Cerebellar nuclear complex (tissue), 1 donor: ENCODE data around the gene OR52A1.
A peak's percentile ranks its signal among the peaks of the same experiment; 100 is the strongest.
"Not testable (repeated sequence)": the region's sequence is repeated elsewhere in the genome, so short reads cannot be mapped to it uniquely, and the experiment has no call there.

ENCODE experiments used
- DNase-seq, 2 experiments: peaks; one replicate each; lab custom pipeline; 2025; lab: John Stamatoyannopoulos, UW

OR52A1 gene

DNA sequence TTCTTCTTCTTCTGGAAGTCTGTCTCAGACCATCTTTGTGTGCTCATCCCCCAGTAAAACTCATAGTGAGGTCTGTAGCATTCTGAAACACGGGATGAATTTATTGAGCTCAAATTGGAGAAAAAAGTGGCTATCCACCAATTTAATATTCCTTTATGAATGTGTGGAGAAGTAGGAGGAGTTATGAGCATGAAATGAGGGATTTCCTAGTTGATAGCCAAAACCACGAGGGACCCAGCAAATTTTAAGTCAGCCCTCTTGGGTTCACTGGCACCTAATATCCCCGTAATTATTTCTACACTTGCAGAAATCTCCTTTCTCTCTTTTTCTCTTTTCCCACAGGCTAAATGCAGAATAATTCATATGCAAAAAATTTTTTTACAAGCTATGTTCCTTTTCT is at the start of gene OR52A1:
TSS of gene OR52A1 (minus strand) at position 101 of the 400 bp plus-strand sequence. CDS start 2,388 bp downstream, outside the sequence.
- DNase-seq: no peak

DNA sequence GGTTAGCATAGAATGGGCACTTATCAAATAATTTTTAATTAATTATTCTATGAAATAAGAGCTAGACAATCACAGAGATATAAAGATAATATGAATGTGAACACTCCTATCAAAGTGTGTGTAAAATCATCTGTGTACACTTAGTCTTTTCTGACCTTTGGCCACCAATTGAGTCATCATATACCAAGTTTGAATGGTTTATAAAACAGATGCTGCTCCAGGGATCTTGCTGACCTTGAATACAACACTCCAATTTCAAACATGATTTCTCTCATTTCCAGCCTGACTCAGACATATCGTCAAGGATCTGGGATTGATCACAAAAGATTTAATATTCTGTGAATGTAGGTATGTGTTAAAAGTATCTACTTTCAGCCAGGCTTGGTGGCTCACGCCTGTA is 48.8 kb upstream of the OR52A1 start:
- no peak for DNase-seq

DNA sequence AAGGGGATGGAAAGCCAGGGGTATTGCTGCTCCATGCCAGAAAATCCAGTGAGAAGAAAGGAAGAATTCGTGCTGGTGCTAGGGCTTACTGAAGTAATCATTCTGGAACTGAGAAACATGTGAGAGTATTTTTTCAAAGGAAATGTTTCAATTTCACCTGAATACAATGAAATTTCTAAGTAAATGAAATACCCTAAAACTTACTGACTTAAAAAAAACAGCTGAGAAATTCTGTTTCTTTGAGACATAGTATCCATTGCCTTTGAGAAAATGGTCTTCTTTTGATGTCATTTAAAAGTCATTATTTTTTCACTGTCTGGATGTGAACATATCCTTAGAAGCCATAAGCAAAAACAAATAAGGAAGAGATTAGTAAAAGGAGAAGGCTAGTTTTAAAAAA is 46.0 kb upstream of the OR52A1 start, which contains the start of gene OR51V1:
TSS of gene OR51V1 (minus strand) at position 101 of the 400 bp plus-strand sequence. CDS start at position 101, 0 bp downstream.
- no peak for DNase-seq

DNA sequence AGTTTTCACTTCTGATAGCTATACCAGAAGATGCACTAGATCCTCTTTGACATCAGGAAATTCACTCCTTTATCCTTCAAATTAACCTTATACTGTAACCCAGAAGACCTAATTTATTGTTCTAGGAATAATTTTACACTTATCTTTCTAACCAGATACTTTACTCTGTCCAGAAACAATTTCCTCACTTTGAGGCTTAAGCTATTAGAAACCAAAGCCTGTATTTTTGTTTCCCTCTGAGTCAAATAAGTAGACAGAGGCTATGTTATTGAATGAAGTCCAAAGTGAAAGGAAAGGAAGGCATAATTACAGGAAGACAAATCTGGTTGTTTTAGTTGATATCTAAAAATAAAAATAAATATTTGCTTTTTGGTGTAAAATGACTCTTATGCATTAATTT is 43.7 kb upstream of the OR52A1 start:
- no peak for DNase-seq

DNA sequence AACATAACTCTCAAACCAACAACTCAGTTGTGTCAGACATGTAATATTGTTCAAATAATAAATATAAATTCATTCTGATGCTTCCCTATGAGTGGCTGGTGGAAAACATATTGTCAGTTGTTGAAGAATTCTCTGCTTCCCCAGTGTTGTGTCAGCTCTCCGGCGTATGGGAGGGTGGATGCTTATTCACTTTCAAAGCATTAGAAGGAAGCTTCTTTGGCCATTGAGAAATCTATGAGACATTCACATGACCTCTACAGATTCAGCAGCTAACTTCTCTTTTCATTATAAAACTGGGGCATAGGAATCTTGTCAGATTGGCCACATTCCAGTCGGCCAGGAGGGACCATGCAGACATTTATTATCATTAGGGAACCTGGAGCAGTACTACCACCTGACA is 43.0 kb upstream of the OR52A1 start:
- DNase-seq: no peak

DNA sequence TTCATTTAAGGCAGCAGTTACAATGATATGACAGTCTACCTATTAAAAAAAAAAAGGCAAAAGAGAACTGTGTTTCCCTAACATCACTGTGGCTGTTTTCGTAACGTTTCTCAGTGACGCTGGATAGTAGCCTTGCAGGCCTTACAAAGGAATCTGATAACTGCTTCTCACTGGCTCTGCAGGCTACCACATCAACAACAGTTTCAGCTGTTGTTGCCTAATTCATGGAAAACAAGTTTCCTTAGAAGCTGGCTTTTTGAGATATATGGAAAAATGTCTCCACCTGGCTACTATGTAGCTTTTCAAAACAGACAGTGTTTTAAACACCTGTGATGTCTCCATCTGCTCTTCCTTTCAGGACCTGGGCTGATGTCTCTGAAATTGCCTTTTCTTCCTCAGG is 42.2 kb upstream of the OR52A1 start:
- DNase-seq: no peak

DNA sequence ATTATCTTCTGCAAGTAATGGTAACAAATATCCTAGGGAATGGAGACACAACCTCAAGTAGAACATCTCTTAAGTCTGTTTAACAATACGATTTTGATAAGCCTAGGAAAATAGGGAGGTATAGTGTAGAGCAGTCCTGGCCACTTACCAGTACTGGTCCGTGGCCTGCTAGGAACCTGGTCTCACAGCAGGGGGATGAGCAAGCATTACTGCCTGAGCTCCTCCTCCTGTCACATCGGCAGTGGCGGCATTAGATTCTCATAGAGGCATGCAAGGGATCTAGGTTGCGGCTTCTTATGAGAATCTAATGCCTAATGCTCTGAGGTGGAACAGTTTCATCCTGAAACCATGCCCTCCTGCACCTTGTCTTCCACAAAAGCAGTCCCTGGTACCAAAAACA is 41.5 kb upstream of the OR52A1 start:
- DNase-seq: peak in 1 of 2 experiments; percentile 3

DNA sequence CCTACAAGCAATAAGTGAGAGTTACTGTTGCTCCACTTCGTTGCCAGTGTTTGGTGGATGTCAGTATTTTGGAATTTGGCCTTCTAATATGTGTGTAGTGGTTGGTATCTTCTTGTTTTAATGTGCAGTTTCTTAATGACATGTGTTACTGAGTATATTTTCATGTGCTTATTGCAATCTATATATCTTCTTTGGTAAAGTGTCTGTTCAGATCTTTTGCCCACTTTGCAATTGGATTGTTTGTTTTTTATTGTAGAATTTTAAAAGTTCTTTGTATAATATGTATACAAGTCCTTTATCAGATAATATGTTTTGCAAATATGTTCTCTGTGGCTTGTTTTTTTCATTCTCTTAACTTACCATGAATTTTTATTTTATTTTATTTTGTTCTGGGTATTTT is 38.2 kb upstream of the OR52A1 start:
- DNase-seq: no peak

DNA sequence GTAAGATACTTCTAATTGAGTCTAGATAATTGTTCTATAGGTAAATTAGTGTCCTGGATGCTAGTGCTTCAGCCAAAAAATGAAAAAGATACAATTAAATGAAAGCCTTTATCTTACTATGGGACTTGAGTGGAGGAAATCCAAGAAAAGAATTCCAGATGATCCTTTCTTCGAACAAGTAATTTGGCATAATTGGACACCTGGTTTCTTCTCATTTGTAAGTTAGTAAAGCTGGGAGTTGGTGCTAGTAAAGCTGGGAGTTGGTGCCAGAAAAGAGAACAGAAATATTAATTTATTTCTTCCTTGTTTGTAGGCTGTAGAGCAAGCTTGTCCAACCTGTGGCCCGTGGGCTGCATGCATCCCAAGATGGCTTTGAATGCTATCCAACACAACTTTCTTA is 33.6 kb upstream of the OR52A1 start:
- DNase-seq: no peak

DNA sequence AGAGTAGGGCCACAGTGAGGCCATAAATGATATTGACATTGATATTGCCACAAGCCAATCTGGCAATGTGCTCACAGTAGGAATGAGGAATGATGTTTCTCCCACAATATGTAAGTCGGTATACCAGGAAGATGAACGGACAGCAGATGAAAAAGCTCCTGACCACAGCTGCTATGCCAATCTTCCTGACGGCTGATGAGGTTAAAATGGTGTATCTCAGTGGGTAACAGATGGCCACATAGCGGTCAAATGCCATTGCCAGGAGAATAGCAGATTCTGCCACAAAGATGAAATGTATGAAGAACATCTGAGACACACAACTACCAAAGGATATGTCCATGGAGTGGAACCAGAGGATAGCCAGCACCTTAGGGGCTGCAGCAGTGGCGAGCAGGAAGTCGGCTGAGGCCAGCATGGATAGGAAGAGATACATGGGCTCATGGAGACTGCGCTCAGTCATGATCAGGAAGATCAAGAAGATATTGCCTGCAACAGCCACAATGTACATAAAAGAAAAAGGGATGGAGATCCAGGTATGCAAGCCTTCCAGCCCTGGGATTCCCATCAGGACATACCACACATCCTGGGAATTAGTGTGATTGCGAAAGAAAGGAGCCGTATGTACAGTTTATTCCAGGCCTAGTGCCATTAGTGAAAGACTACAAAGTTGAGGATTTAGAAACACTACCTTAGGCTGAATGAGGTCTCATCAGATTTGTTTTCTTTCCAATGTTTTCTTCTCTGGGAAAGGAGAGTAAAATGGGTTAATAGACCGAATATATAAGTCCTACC is 23.7 kb upstream of the OR52A1 start:
- no peak for DNase-seq

DNA sequence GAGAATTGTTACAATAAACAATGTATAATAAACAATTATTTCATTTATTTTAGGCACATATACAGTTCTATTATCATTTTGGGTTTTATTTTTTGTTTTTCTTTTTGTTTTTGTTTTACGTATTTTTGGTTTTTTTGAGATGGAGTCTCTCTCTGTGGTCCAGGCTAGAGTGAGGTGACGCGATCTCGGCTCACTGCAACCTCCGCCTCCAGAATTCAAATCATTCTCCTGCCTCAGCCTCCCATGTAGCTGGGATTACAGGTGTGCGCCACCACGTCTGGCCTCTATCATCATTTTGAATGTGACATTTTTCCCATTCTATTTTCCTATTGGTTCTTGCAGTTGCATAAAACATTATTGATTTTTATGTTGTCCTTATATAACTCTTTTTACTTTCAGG is 20.4 kb upstream of the OR52A1 start:
- DNase-seq: no peak

DNA sequence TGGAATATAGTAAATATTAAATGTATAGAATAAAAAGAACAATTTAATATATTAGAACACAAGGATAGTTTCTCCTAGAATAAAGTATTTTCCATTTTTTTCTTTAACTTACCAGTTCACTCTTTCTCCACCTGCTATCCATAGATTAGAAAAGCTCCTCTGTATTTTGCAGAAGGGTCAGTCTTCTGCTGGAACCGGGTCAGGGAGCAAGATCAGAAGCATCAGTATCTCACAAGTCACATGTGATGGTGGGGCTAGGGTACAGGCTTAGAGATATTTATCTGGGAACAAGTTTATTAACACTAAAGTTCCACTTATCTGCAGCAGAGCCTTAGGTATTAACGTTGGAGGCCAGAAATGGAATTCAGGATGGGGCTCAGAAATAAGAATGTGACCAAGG is 17.3 kb upstream of the OR52A1 start:
- no peak for DNase-seq

DNA sequence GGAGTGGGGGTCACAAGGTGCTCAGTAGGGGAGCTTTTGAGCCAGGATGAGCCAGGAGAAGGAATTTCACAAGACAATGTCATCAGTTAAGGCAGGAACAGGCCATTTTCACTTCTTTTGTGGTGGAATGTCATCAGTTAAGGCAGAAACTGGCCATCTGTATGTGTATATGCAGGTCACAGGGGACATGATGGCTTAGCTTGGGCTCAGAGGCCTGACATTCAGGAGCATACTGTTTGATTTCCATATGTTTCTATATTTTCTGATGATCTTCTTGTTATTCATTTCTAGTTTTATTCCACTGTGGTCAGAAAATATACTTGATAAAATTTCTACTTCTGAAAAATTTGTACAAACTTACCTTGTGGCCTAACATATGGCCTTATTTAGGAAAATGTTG is 11.3 kb upstream of the OR52A1 start:
- not testable (repeated sequence) for DNase-seq

DNA sequence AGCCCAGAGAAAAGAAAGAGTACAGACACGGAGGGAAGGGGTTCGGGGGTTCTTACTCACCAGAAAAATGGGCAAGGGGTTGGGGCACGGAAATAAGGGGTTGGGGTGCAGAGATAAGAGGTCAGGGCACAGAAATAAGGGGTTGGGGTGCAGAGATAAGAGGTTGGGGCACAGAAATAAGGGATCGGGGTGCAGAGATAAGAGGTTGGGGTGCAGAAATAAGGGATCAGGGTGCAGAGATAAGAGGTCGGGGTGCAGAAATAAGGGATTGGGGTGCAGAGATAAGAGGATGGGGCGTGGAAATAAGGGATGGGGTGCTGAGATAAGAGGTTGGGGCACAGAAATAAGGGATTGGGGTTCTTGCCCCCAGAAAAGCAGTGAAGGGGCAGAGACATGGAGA is 10.2 kb upstream of the OR52A1 start:
- not testable (repeated sequence) for DNase-seq

DNA sequence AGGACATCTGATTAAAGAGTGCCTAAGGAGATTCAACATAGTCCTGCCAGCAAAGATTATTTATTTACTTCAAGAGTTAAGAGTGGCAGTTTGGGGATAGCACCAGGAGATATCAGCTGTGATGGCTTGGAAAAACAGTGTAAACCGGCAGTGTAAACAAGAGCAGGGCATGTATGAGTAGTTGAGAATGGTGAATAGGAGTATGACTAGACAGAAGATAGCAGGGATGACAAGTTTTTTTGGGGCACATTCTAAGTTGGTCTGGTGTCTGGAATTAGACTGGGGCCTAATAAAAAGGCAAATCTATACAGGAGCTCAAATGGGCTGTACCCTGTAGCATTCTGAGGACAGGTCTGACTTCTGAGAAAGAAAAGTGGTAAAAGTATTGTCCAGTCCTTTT is 6.5 kb upstream of the OR52A1 start:
- DNase-seq: not testable (repeated sequence)

DNA sequence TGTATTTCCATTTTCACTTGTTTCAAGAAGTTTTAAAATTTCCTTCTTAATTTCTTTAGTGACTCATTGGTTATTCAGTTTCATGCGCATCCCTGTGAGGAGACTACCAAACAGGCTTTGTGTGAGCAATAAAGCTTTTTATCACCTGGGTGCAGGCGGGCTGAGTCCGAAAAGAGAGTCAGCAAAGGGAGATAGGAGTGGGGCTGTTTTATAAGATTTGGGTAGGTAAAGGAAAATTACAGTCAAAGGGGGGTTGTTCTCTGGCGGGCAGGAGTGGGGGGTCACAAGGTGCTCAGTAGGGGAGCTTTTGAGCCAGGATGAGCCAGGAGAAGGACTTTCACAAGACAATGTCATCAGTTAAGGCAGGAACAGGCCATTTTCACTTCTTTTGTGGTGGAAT is 5.7 kb upstream of the OR52A1 start:
- DNase-seq: not testable (repeated sequence)

DNA sequence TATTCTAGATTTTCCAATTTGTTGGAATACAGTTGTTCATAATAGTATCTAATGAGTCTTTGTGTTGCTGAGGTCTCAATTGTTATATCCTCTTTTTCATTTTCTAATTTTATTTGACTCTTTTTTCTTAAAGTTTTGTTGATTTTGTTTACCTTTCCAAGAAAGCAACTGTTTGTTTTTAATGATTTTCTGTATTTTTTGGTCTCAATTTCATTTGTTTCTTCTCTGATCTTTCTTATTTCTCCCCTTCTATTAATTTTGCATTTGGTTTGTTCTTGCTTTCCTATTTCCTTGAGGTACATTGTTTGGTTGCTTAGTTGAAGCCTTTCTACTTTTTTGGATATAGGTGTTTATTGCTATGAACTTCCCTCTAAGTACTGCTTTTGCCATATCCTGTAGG is 5.2 kb upstream of the OR52A1 start:
- no peak for DNase-seq

DNA sequence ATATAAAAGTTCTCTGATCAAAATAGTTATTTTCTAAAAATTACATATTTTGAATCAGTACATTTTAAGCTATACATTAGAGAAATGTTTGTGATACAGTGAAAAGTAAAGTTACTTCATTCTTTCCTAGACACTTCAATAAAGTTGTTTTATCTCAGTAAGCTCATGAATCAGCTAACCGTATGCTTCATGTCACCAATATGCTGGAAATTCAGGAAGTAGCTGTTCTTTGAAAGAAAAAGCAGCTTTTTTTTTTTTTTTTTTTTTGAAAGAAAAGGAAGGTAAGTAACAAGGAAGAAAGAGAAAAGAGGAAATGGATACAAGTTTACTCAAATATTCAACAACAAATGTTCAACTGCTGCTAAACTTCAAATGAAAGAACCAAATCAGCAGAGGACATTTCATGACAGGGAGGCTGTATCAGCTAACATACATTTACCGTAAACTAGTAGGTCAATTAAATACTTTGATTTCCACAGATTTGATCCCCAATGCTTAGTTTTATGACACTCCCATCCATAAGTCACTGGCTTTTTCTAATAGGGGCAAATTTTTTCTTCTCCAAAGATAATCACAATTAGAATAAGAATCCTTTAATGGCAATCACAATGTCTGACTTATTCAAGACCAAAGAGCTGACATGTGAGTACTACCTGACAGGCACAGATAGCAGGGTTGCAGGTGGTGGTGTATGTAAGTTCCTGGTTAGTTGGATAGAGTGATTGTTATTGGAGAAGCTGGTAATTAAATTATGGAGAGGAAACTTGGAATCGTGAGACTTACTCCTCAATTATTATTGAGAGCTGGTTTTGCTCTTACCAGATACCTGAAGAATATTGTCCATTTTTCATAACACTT is 754 bp downstream of the OR52A1 start:
- no peak for DNase-seq

DNA sequence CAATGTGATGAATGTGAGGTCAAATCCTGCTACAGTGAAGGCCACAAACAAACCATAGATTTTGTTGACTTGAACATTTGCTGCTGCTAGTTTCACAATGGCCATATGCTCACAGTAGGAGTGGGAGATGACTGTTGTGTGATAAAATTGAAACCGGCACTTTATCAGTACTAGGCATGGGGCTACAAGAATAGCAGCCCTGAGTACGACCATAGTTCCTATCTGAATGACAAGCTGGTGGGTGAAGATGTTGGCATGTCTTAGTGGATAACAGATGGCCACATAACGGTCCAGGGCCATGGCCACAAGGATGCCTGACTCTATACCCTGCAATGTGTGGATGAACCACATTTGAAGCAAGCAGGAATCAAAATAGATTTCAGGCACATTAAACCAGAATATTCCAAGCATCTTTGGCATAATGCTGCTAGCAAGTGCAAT is 2.8 kb downstream of the OR52A1 start:
- peak; percentile 92 to 96 for DNase-seq

DNA sequence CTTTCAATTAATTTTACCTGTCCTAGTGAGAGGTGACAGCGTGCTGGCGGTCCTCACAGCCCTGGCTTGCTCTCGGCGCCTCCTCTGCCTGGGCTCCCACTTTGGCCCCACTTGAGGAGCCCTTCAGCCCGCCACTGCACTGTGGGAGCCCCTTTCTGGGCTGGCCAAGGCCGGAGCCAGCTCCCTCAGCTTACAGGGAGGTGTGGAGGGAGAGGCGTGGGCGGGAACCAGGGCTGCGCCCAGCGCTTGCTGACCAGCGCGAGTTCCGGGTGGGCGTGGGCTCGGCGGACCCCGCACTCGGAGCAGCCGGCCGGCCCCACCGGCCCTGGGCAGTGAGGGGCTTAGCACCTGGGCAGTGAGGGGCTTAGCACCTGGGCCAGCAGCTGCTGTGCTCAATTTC is 10.4 kb downstream of the OR52A1 start:
- DNase-seq: not testable (repeated sequence)

DNA sequence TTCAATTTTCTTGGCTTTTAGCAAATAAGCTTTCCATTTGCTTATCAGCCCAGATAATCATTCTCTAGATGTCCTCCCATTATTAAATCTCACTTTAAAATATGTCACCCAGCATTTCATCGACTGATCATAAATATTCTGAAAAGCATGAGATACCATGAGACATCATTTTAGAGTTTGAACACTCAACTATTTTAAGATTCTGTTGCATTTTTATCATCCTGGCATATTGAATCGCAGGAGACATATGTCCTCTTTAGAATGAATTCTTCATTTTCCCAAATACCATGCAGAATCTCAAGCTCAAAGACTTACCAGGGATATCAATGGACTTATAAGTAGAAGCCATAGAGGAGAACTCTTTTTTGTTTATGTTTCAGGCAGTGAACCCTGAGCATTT is 16.6 kb downstream of the OR52A1 start, which contains the start of gene OR52A5:
TSS of gene OR52A5 (minus strand) at position 361 of the 400 bp plus-strand sequence. CDS start 5,714 bp downstream, outside the sequence.
- no peak for DNase-seq

DNA sequence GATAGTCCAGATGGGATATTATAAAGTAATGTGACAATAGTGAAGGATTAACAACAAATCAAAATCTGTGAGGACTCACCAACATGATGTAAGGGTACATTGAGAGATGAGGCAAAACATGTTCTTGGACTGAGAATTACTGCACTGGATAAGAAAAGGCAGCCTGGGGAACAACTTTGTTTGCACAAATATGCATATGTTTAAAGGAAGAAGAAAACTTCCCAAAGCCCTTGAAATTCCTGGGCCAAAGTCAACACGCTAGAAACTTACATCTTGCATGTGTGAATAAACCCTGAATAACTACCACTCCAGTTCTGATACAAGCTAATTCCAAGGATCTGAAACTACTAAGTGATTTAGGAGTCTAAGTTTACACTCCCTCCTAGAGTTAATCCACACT is 17.5 kb downstream of the OR52A1 start:
- no peak for DNase-seq

DNA sequence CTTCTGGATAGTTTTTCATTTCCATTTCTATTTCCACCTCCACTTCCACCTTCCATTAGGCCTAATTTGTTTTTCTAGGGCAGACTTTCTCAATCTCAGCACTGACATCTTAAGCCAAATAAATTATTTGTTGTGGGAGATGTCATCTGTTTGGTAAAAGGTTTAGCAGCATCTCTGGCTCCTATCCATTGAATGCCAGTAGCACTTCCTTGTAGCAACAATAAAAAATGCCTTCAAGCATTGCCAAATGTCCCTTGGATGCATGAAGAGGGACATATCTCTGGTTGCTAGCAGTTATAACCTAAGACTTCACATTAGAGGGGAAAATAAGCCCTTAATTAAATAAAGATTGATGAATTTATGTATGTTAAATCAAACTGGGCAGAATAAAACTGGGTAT is 18.3 kb downstream of the OR52A1 start:
- DNase-seq: peak; percentile 71 to 89
